ENCODE measurements around the gene MTFMT. TPM values are rescaled to one million over a fixed set of nuclear protein-coding genes. Genes with fewer than 3 reads are reported as not detected.
A peak's percentile ranks its signal among the peaks of the same experiment; 100 is the strongest.

The MTFMT gene
- total and polyA plus RNA-seq, 4 donors = 5.0 to 15.0 (median 11.3) TPM

DNA sequence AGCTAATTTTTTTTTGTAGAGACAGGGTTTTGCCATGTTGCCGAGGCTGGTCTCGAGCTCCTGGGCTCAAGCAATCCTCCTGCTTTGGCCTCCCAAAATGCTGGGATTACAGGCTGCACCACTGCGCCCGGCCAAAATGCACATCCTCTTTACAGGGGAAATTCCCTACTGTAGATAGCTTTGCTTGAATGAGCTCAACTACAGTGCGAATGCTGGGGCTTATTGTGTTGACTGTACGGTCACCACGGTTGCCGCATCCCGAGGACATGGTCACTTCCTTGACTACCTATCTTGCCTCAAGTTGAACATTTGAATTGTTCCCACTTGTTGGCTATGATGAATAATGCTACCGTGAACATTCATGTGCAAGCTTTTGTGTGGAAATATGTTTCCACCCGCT, 5.3 kb upstream of the MTFMT start:
- WGBS, 2 donors = 91 to 96% methylated on average over 11 of the region's 11 CpGs
- Histone ChIP-seq H3K27ac (ENCODE audit: low read depth in 1 of 2, low read length in 1 of 2) (no peak overlapping the region), H3K9ac (ENCODE audit: insufficient read depth in 1 of 2, low read length in 2 of 2) (no peak overlapping the region)

DNA sequence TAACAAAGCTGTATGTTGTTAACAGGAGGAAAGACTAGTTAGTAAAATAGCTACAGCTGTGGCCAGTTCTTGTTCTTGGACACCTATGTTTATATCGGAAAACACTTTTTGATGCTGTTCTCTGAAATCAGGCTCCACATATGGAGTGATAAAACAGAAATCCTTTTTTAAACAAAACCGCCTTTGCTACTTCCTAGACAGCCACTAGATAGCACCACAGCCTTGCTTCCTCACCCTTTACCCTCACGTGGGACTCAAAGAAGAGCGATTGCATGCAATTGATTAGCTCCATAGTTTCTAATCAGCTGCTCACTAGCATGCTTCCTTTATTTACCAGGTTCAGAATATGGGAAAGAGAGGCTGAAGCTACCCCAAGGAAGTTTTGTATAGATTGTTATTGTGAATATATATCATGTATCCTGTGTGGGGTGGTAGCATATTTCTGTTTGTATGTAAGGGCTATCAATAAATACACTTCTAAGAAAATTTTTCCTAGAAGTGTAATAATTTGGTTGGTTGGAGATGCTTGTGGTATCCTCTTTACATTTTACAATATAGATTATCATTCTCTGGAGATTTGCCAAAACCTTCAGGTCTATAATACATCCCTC, 4.3 kb upstream of the MTFMT start:
- H3K36me3 ChIP-seq (ENCODE audit: control insufficient read depth in 4 of 4, insufficient read depth in 4 of 4, low read length in 4 of 4) = no peaks in the 10 kb centered on the region
- ATAC-seq (ENCODE audit: insufficient read depth, low FRiP score) = no peak
- TF ChIP-seq, protein P1, sequence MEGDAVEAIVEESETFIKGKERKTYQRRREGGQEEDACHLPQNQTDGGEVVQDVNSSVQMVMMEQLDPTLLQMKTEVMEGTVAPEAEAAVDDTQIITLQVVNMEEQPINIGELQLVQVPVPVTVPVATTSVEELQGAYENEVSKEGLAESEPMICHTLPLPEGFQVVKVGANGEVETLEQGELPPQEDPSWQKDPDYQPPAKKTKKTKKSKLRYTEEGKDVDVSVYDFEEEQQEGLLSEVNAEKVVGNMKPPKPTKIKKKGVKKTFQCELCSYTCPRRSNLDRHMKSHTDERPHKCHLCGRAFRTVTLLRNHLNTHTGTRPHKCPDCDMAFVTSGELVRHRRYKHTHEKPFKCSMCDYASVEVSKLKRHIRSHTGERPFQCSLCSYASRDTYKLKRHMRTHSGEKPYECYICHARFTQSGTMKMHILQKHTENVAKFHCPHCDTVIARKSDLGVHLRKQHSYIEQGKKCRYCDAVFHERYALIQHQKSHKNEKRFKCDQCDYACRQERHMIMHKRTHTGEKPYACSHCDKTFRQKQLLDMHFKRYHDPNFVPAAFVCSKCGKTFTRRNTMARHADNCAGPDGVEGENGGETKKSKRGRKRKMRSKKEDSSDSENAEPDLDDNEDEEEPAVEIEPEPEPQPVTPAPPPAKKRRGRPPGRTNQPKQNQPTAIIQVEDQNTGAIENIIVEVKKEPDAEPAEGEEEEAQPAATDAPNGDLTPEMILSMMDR (IDR thresholded peaks at IDR 0.05; ENCODE audit: control extremely low read depth, extremely low read depth) = peak; percentile 21
- no peak overlapping the region for H3K4me3 ChIP-seq
- H3K27ac ChIP-seq (ENCODE audit: low read depth in 1 of 2, low read length in 1 of 2) = no peak overlapping the region
- H3K4me1 ChIP-seq (ENCODE audit: control insufficient read depth in 5 of 5, insufficient read depth in 5 of 5, low read length in 5 of 5) = peaks cover 0 to 30% (median 9%) of the 10 kb centered on the region in 5 donors
- peak in 2 of 3 donors; percentile 74 to 78 for DNase-seq
- H3K9me3 ChIP-seq (ENCODE audit: control insufficient read depth in 4 of 4, insufficient read depth in 3 of 4, low read length in 3 of 4) = no peaks in the 10 kb centered on the region
- no peaks in the 10 kb centered on the region for H3K27me3 ChIP-seq (ENCODE audit: control insufficient read depth in 3 of 3, insufficient read depth in 3 of 3, low read length in 2 of 3)
- WGBS, 2 donors = 13 to 19% methylated on average over 4 of the region's 4 CpGs
- H3K9ac ChIP-seq (ENCODE audit: insufficient read depth in 1 of 2, low read length in 2 of 2) = no peak overlapping the region

More for the DNA sequence above, 5.3 kb upstream of the MTFMT start:
- Histone ChIP-seq H3K9me3 (ENCODE audit: control insufficient read depth in 4 of 4, insufficient read depth in 3 of 4, low read length in 3 of 4) (no peaks in the 10 kb centered on the region), H3K27me3 (ENCODE audit: control insufficient read depth in 3 of 3, insufficient read depth in 3 of 3, low read length in 2 of 3) (no peaks in the 10 kb centered on the region), H3K4me3 (no peak overlapping the region), H3K36me3 (ENCODE audit: control insufficient read depth in 4 of 4, insufficient read depth in 4 of 4, low read length in 4 of 4) (no peaks in the 10 kb centered on the region), H3K4me1 (ENCODE audit: control insufficient read depth in 5 of 5, insufficient read depth in 5 of 5, low read length in 5 of 5) (peaks cover 0 to 36% (median 14%) of the 10 kb centered on the region in 5 donors)
- TF ChIP-seq, protein P1 (IDR thresholded peaks at IDR 0.05; ENCODE audit: control extremely low read depth, extremely low read depth) = no peak
- ATAC-seq (ENCODE audit: insufficient read depth, low FRiP score) = no peak
- DNase-seq = no peak

DNA sequence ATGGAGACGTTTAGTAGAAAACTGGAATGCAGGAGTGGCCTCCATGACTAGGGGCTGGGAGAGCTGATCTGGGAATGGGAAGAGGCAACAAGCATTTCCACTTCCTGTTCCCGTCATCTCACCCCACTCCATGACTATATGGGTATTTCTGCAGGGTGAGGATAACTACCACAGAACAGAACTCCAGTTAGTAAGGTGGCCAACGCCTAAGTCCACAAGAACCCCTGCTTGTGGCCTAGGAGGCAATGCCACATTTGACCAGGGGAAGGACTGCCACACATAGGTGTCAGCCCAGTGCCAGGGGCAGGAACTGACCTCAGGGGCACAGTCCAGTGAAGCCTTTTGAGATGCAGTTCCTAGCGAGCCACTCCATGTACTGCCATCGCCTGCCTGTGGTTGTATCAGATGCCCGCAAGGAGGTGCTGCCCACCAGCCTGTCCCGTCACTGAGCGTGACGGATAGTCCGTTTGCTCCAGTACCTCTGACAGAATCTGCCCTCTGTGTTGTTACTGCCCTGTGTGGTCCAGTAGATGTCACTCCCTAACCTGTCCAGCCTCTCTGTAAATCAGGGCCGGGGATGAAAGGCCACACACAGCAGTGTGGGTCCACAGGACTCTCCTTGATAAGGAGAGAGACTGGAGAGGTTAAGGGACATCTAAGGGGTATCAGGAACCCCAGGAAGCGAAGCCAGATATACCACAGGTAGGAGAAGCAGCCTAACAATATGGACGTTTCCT, 3.5 kb upstream of the MTFMT start:
- no peaks in the 10 kb centered on the region for H3K9me3 ChIP-seq (ENCODE audit: control insufficient read depth in 4 of 4, insufficient read depth in 3 of 4, low read length in 3 of 4)
- H3K4me3 ChIP-seq = no peak overlapping the region
- H3K36me3 ChIP-seq (ENCODE audit: control insufficient read depth in 4 of 4, insufficient read depth in 4 of 4, low read length in 4 of 4) = no peaks in the 10 kb centered on the region
- peak; percentile 70 to 78 (median 77) for DNase-seq
- H3K9ac ChIP-seq (ENCODE audit: insufficient read depth in 1 of 2, low read length in 2 of 2) = no peak overlapping the region
- 24 to 26% methylated on average over 13 of the region's 13 CpGs for WGBS, 2 donors
- no peak overlapping the region for H3K27ac ChIP-seq (ENCODE audit: low read depth in 1 of 2, low read length in 1 of 2)
- TF ChIP-seq, protein P1 (IDR thresholded peaks at IDR 0.05; ENCODE audit: control extremely low read depth, extremely low read depth) = no peak
- H3K27me3 ChIP-seq (ENCODE audit: control insufficient read depth in 3 of 3, insufficient read depth in 3 of 3, low read length in 2 of 3) = no peaks in the 10 kb centered on the region
- peaks cover 5 to 32% (median 13%) of the 10 kb centered on the region in 5 donors for H3K4me1 ChIP-seq (ENCODE audit: control insufficient read depth in 5 of 5, insufficient read depth in 5 of 5, low read length in 5 of 5)
- ATAC-seq (ENCODE audit: insufficient read depth, low FRiP score) = peak; percentile 64

Data from lung (tissue), 12 donors.